GM12878 (cell line): ENCODE data around the gene ABCF1.

Experiments used
- CTCF ChIP-seq, 3 experiments: IDR thresholded peaks in 2 of 3; conservative IDR thresholded peaks in 1 of 3; 2 replicates each; pipeline ENCODE4 v1.5.1; 2011; ENCODE audit warnings: low read depth in 3 of 3, low read length in 3 of 3, mild to moderate bottlenecking in 3 of 3, control low read depth in 2 of 3, moderate library complexity in 2 of 3, inconsistent platforms in 1 of 3, mixed read lengths in 1 of 3; ENCODE audit not compliant: control insufficient read depth in 2 of 3, insufficient read depth in 1 of 3; ENCODE audit errors: extremely low read depth in 1 of 3
- EP300 ChIP-seq, 2 experiments: fragments of 150-350 bp in 1 of 2; IDR thresholded peaks; 2 replicates each; pipeline ENCODE4 v1.6.1; 2011 to 2012; ENCODE audit warnings: low read depth in 2 of 2, low read length in 2 of 2, borderline replicate concordance in 1 of 2, improper control_type of control experiment in 1 of 2, inconsistent platforms in 1 of 2; ENCODE audit not compliant: control insufficient read depth in 1 of 2
- JUND ChIP-seq: IDR thresholded peaks from 2 replicates; pipeline ENCODE4 v1.6.1; 2012; ENCODE audit warnings: low read depth, mild to moderate bottlenecking, low read length, improper control_type of control experiment, moderate library complexity
- MXI1 ChIP-seq: fragments of 150-350 bp; IDR thresholded peaks from 2 replicates; pipeline ENCODE4 v1.6.1; 2011; ENCODE audit warnings: low read depth, mild to moderate bottlenecking, inconsistent platforms, low read length, improper control_type of control experiment
- POLR2A ChIP-seq: IDR thresholded peaks from 2 replicates; pipeline ENCODE4 v1.6.1; 2011; ENCODE audit warnings: low read depth, mild to moderate bottlenecking, low read length
- SIX5 ChIP-seq: IDR thresholded peaks from 2 replicates; pipeline ENCODE4 v1.6.1; 2011; ENCODE audit warnings: mild to moderate bottlenecking, low read depth, low read length, moderate library complexity; ENCODE audit not compliant: severe bottlenecking
- ZSCAN29 ChIP-seq: fragments of 450-650 bp; IDR thresholded peaks from 2 replicates; pipeline ENCODE4 v1.6.1; 2017; ENCODE audit warnings: mild to moderate bottlenecking, moderate library complexity

DNA sequence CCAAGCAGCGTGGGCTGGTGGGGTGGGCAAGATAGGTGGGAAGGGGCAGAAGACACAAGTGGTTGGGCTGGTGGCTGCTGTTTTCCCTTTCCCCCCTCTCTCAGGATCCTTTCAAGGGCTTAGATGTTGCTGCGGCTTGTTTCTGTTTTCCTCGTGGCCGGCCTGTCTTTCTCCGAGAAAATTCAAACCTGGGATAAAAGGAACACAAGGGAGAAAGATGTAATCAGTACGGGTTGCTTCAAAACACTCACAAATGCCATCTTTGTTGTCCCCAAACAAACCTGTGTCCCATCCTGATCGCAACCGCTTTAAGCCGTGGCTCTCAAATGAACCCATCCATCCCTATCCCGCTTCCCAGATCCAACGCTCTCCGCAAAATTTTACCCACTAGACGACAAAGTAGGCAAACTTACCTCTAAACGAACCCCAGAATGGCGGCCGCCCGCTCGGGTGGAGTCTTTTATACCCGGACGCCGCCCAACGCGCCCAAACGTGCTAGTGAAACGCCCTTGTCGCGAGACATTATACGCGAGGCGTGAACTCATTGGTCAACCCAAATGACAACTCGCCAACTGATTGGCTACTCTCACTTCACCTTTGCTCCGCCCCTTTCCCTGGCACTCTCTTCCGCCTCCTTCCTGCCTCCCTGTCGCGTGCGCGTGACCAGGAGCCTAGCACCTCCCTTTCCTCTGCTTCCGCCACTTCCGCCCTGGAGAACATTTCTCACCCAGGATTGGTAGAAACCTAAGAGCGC lies 45.7 kb downstream of the ABCF1 start, which contains the start of gene PPP1R10:
- TF ChIP-seq MXI1 (no peak; the same call in 1 of the 2 replicates), POLR2A (peak; percentile 97), ZSCAN29 (no peak), CTCF (IDR thresholded peaks at IDR 0.05 in 2 of 3, conservative IDR thresholded peaks at IDR 0.05 in 1 of 3; ENCODE audit: control insufficient read depth in 2 of 3, extremely low read depth in 1 of 3, insufficient read depth in 1 of 3, low read depth in 3 of 3, low read length in 3 of 3) (no peak), JUND (no peak), EP300 (IDR thresholded peaks at IDR 0.05; ENCODE audit: borderline replicate concordance in 1 of 2, control insufficient read depth in 1 of 2, low read depth in 2 of 2, low read length in 2 of 2) (no peak; a peak in 1 of 4 replicates), SIX5 (no peak)
